SK-N-SH (cell line): Measurements from ENCODE around the gene ACSS2. TPM values are rescaled to one million over a fixed set of nuclear protein-coding genes. Genes with fewer than 3 reads are reported as not detected.
A peak's percentile ranks its signal among the peaks of the same experiment; 100 is the strongest.

Experiments used
- CTCF ChIA-PET: fragments of 300-600, 350-600 bp; formaldehyde crosslinking; extraction: SDS; loops from one replicate; lab custom pipeline; 2021; lab: Yijun Ruan, JAX
- POLR2A ChIA-PET: fragments of 350-600 bp; sonication (Branson Sonifier 250); formaldehyde crosslinking; extraction: SDS; loops from one replicate; lab custom pipeline; 2020; ENCODE audit warnings: antibody characterized with exemption, inconsistent platforms; lab: Yijun Ruan, JAX
- DNase-seq: peaks from one replicate; pipeline ENCODE4 v3.0.0; 2012
- H2AFZ ChIP-seq: fragments of 200-600 bp; sonication (generic); 2 replicates; pipeline ENCODE4 v1.8.1; 2016; ENCODE audit warnings: antibody characterized with exemption, mild to moderate bottlenecking, low read depth
- H3F3A ChIP-seq: fragments of 200-600 bp; sonication (generic); replicated peaks from 2 replicates; pipeline ENCODE3; 2016; ENCODE audit warnings: antibody characterized with exemption, mild to moderate bottlenecking; ENCODE audit not compliant: insufficient read depth
- H3K27ac ChIP-seq, 2 experiments: fragments of 200-500 bp in 1 of 2; fragments of 200-600 bp in 1 of 2; sonication (Bioruptor generic) in 1 of 2; sonication (generic), shearing (Covaris generic) in 1 of 2; 2 replicates each; pipeline versions ENCODE4 v1.5.1 to v1.6.1; 2014 to 2016; ENCODE audit warnings: low read depth in 2 of 2, inconsistent platforms in 1 of 2, low read length in 1 of 2, mild to moderate bottlenecking in 1 of 2, mixed read lengths in 1 of 2
- H3K27me3 ChIP-seq: fragments of 200-600 bp; sonication (generic), shearing (Covaris generic); 2 replicates; pipeline ENCODE4 v1.6.1; 2016; ENCODE audit warnings: mixed run types; ENCODE audit not compliant: insufficient read depth
- H3K36me3 ChIP-seq, 2 experiments: fragments of 200-500 bp in 1 of 2; fragments of 200-600 bp in 1 of 2; sonication (Bioruptor generic) in 1 of 2; sonication (generic) in 1 of 2; replicated peaks in 1 of 2; 2 replicates each; pipeline versions ENCODE3 to v1.5.1; 2014 to 2016; ENCODE audit warnings: low read length in 1 of 2, mild to moderate bottlenecking in 1 of 2; ENCODE audit not compliant: insufficient read depth in 2 of 2, control insufficient read depth in 1 of 2
- H3K4me1 ChIP-seq, 2 experiments: fragments of 200-500 bp in 1 of 2; fragments of 200-600 bp in 1 of 2; sonication (Bioruptor generic) in 1 of 2; sonication (generic), shearing (Covaris generic) in 1 of 2; 2 replicates each; pipeline versions ENCODE4 v1.5.1 to v1.6.1; 2014 to 2016; ENCODE audit warnings: low read depth in 1 of 2, low read length in 1 of 2, mixed run types in 1 of 2; ENCODE audit not compliant: insufficient read depth in 2 of 2, control insufficient read depth in 1 of 2
- H3K4me2 ChIP-seq: fragments of 200-600 bp; sonication (generic), shearing (Covaris generic); 2 replicates; pipeline ENCODE4 v1.6.1; 2017; ENCODE audit warnings: mixed run types
- H3K4me3 ChIP-seq, 2 experiments: fragments of 200-500 bp in 1 of 2; fragments of 200-600 bp in 1 of 2; sonication (Bioruptor generic) in 1 of 2; sonication (generic), shearing (Covaris generic) in 1 of 2; 2 replicates each; pipeline versions ENCODE4 v1.5.1 to v1.8.1; 2014 to 2016; ENCODE audit warnings: low read depth in 2 of 2, inconsistent platforms in 1 of 2, low read length in 1 of 2, mild to moderate bottlenecking in 1 of 2, mixed read lengths in 1 of 2, moderate library complexity in 1 of 2
- H3K79me2 ChIP-seq: fragments of 200-600 bp; sonication (generic); 2 replicates; pipeline ENCODE4 v1.8.1; 2017; ENCODE audit warnings: mild to moderate bottlenecking; ENCODE audit not compliant: insufficient read depth
- H3K9ac ChIP-seq: fragments of 200-600 bp; sonication (generic); 2 replicates; pipeline ENCODE4 v1.6.1; 2017; ENCODE audit warnings: mixed run types
- H3K9me2 ChIP-seq: fragments of 200-600 bp; sonication (generic); 2 replicates; pipeline ENCODE4 v1.6.1; 2017; ENCODE audit warnings: mixed run types
- H3K9me3 ChIP-seq: fragments of 200-600 bp; sonication (generic); 2 replicates; pipeline ENCODE4 v1.6.1; 2017; ENCODE audit warnings: mixed run types, mild to moderate bottlenecking, moderate library complexity
- H4K20me1 ChIP-seq: fragments of 200-600 bp; sonication (generic); 2 replicates; pipeline ENCODE4 v1.6.1; 2017; ENCODE audit warnings: mild to moderate bottlenecking, mixed run types; ENCODE audit not compliant: insufficient read depth
- CTCF ChIP-seq: fragments of 200-600 bp; sonication (generic); IDR thresholded peaks from 2 replicates; pipeline ENCODE4 v1.6.1; 2017; ENCODE audit warnings: antibody characterized with exemption, mild to moderate bottlenecking, moderate library complexity
- EP300 ChIP-seq, 2 experiments: IDR thresholded peaks; 2 replicates each; pipeline versions ENCODE4 v1.4.0 to v1.6.1; 2012; ENCODE audit warnings: borderline replicate concordance in 1 of 2, low read depth in 1 of 2, low read length in 1 of 2
- FOSL2 ChIP-seq: IDR thresholded peaks from 2 replicates; pipeline ENCODE4 v1.4.0; 2012; ENCODE audit warnings: low read depth, mild to moderate bottlenecking, moderate library complexity, borderline replicate concordance
- FOXM1 ChIP-seq: IDR thresholded peaks from 2 replicates; pipeline ENCODE4 v1.4.0; 2012; ENCODE audit warnings: low read depth, mild to moderate bottlenecking
- GATA2 ChIP-seq: sonication (generic); formaldehyde crosslinking; IDR thresholded peaks from 2 replicates; pipeline ENCODE4 v1.5.0; 2020; ENCODE audit warnings: mild to moderate bottlenecking, missing genetic modification reagents
- JUND ChIP-seq: IDR thresholded peaks from 2 replicates; pipeline ENCODE4 v1.4.0; 2012
- MEF2A ChIP-seq: IDR thresholded peaks from 2 replicates; pipeline ENCODE4 v1.4.0; 2012; ENCODE audit warnings: low read depth, borderline replicate concordance
- POLR2AphosphoS5 ChIP-seq: IDR thresholded peaks from 2 replicates; pipeline ENCODE4 v1.6.1; 2012; ENCODE audit warnings: low read depth, low read length
- RAD21 ChIP-seq: IDR thresholded peaks from 2 replicates; pipeline ENCODE4 v1.6.1; 2012; ENCODE audit warnings: mild to moderate bottlenecking, low read length
- RCOR1 ChIP-seq: fragments of 150-350 bp; IDR thresholded peaks from 2 replicates; pipeline ENCODE4 v1.6.1; 2017; ENCODE audit warnings: antibody characterized with exemption, low read length
- RFX5 ChIP-seq: IDR thresholded peaks from 2 replicates; pipeline ENCODE4 v1.6.1; 2012; ENCODE audit warnings: mild to moderate bottlenecking, improper control_type of control experiment, low read length
- SIN3A ChIP-seq: IDR thresholded peaks from 2 replicates; pipeline ENCODE4 v1.6.1; 2012; ENCODE audit warnings: low read depth, mild to moderate bottlenecking, low read length, moderate library complexity, borderline replicate concordance
- SMC3 ChIP-seq: IDR thresholded peaks from 2 replicates; pipeline ENCODE4 v1.6.1; 2012; ENCODE audit warnings: low read depth, low read length, improper control_type of control experiment
- TCF12 ChIP-seq: IDR thresholded peaks from 2 replicates; pipeline ENCODE4 v1.4.0; 2012
- ZBTB33 ChIP-seq: IDR thresholded peaks from 2 replicates; pipeline ENCODE4 v1.4.0; 2012; ENCODE audit warnings: low read depth, borderline replicate concordance
- whole genome bisulfite sequencing: methylation state at CpG from one replicate; pipeline ENCODE4 v1.1.6; 2017; ENCODE audit warnings: low lambda C conversion rate; 5-methylcytosine and 5-hydroxymethylcytosine counted together
- polyA plus RNA-seq, 3 experiments: library from polyadenylated mRNA; depleted of rRNA; stranded (reverse); fragments of >200 nt; gene quantifications; 2 replicates each; pipeline ENCODE4 v1.2.3, GENCODE V29; 2012
- TF ChIP-seq, protein P1 (sequence below): fragments of 150-350 bp; IDR thresholded peaks from 2 replicates; pipeline ENCODE4 v1.6.1; 2016; ENCODE audit warnings: mild to moderate bottlenecking, low read depth, low read length
- TF ChIP-seq, protein P2 (sequence below): IDR thresholded peaks from 2 replicates; pipeline ENCODE4 v1.4.0; 2012; ENCODE audit warnings: low read depth
- TF ChIP-seq, protein P3 (sequence below): IDR thresholded peaks from 2 replicates; pipeline ENCODE4 v1.4.0; 2012; ENCODE audit warnings: low read depth, borderline replicate concordance

The ACSS2 gene
- polyA plus RNA-seq, 1 of the 3 experiments (the other 2 are of a cell fraction) = 25.5 TPM

- no peaks in the 10 kb centered on the region for H3K9me3 ChIP-seq
- no peaks in the 10 kb centered on the region for H3K9me2 ChIP-seq
- DNase-seq = peak; percentile 77
- H3K9ac ChIP-seq = no peak overlapping the region
- H3F3A ChIP-seq = peaks cover 7% of the 10 kb centered on the region
- no peak overlapping the region for H3K27ac ChIP-seq
- H3K4me3 ChIP-seq = no peak overlapping the region
- ChIA-PET POLR2A (interaction anchor here (0.9 kb wide), 1 partner anchor 81 kb away, joined by 4 read pairs; the partner anchor contains the start of genes GSS and MYH7B), CTCF (interaction anchor here (0.5 to 6.1 kb wide), 45 partner anchors 9 to 342 kb away, joined by 3 to 61 read pairs (median 4); partner anchors contain the start of genes EDEM2, GSS, MYH7B and TRPC4AP)
- TF ChIP-seq POLR2AphosphoS5 (no peak), ZBTB33 (no peak), SIN3A (no peak), RAD21 (peak; percentile 98), RFX5 (no peak), GATA2 (CRISPR knock-in tag) (no peak), FOSL2 (no peak), FOXM1 (no peak), TCF12 (no peak), EP300 (IDR thresholded peaks at IDR 0.05; ENCODE audit: borderline replicate concordance in 1 of 2, low read depth in 1 of 2, low read length in 1 of 2) (no peak), MEF2A (no peak), CTCF (peak; percentile 89), JUND (no peak), RCOR1 (no peak), SMC3 (peak; percentile 97)
- TF ChIP-seq, protein P1, sequence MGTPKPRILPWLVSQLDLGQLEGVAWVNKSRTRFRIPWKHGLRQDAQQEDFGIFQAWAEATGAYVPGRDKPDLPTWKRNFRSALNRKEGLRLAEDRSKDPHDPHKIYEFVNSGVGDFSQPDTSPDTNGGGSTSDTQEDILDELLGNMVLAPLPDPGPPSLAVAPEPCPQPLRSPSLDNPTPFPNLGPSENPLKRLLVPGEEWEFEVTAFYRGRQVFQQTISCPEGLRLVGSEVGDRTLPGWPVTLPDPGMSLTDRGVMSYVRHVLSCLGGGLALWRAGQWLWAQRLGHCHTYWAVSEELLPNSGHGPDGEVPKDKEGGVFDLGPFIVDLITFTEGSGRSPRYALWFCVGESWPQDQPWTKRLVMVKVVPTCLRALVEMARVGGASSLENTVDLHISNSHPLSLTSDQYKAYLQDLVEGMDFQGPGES = no peak
- TF ChIP-seq, protein P2, sequence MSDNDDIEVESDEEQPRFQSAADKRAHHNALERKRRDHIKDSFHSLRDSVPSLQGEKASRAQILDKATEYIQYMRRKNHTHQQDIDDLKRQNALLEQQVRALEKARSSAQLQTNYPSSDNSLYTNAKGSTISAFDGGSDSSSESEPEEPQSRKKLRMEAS = no peak
- TF ChIP-seq, protein P3, sequence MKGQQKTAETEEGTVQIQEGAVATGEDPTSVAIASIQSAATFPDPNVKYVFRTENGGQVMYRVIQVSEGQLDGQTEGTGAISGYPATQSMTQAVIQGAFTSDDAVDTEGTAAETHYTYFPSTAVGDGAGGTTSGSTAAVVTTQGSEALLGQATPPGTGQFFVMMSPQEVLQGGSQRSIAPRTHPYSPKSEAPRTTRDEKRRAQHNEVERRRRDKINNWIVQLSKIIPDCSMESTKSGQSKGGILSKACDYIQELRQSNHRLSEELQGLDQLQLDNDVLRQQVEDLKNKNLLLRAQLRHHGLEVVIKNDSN = no peak
- no peak overlapping the region for H2AFZ ChIP-seq
- H3K36me3 ChIP-seq = no peaks in the 10 kb centered on the region
- no peaks in the 10 kb centered on the region for H3K27me3 ChIP-seq
- no peak overlapping the region for H3K4me2 ChIP-seq
- H4K20me1 ChIP-seq = no peaks in the 10 kb centered on the region
- 2% methylated on average over 2 of the region's 2 CpGs for WGBS
- H3K4me1 ChIP-seq = peaks cover 0 to 25% of the 10 kb centered on the region in 2 experiments; a peak in 2 of 4 replicates
- peaks cover 11% of the 10 kb centered on the region; the same call in 1 of the 2 replicates for H3K79me2 ChIP-seq
These were observed 2.2 kb upstream of the ACSS2 start for GRCh38 chr20:34874094-34874654.
